Measurements from ENCODE around the gene NUP43.
"Not testable (repeated sequence)": the region's sequence is repeated elsewhere in the genome, so short reads cannot be mapped to it uniquely, and the experiment has no call there.

NUP43 gene

GRCh38 chr6:149683256-149683859, 63.0 kb downstream of the NUP43 start:
- H3K4me3 ChIP-seq (ENCODE audit: control insufficient read depth in 1 of 7, extremely low read depth in 1 of 7, insufficient read depth in 4 of 7, low read depth in 2 of 7, low read length in 6 of 7) = no peak overlapping the region
- ChIA-PET POLR2A (interaction anchor here (0.6 kb wide), 1 partner anchor 98 kb away, joined by 3 read pairs; no protein-coding TSS in a partner anchor), CTCF (no interaction called here)
- no peaks in the 10 kb centered on the region for H3K9me3 ChIP-seq (ENCODE audit: control extremely low read depth in 1 of 5, control insufficient read depth in 4 of 5, insufficient read depth in 2 of 5, low read depth in 1 of 5, low read length in 4 of 5)
- DNase-seq = no peak
- H3K27me3 ChIP-seq (replicated peaks in 2 of 5; ENCODE audit: control insufficient read depth in 4 of 5, insufficient read depth in 5 of 5, low read length in 4 of 5) = no peaks in the 10 kb centered on the region
- peaks cover 18 to 47% (median 26%) of the 10 kb centered on the region in 4 experiments for H3K36me3 ChIP-seq (ENCODE audit: control insufficient read depth in 4 of 4, insufficient read depth in 4 of 4, low read length in 3 of 4)
- no peak overlapping the region for H3K27ac ChIP-seq (ENCODE audit: insufficient read depth in 1 of 2, low read depth in 1 of 2, low read length in 2 of 2, poor library complexity in 1 of 2, severe bottlenecking in 2 of 2)
- H3K4me1 ChIP-seq (ENCODE audit: control extremely low read depth in 1 of 4, control insufficient read depth in 4 of 4, insufficient read depth in 4 of 4, low read length in 3 of 4) = no peaks in the 10 kb centered on the region
- 86% methylated on average over 2 of the region's 4 CpGs for WGBS (ENCODE audit: insufficient coverage)

DNA sequence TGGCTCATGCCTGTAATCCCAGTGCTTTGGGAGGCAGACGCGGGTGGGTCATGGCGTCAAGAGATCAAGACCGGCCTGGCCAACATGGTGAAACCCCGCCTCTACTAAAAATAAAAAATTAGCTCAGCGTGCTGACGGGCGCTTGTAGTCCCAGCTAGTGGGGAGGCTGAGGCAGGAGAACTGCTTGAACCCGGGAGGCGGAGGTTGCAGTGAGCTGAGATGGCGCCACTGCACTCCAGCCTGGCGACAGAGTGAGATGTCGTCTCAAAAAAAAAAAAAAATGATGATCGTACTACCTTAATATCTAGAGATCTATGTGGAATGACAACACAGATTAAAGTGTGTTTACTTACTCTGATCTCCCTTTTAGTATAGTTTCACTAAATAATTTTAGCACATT, 64.5 kb downstream of the NUP43 start:
- POLR2A ChIA-PET; H3K4me1 ChIP-seq (ENCODE audit: control extremely low read depth in 1 of 4, control insufficient read depth in 4 of 4, insufficient read depth in 4 of 4, low read length in 3 of 4); H3K9me3 ChIP-seq (ENCODE audit: control extremely low read depth in 1 of 5, control insufficient read depth in 4 of 5, insufficient read depth in 2 of 5, low read depth in 1 of 5, low read length in 4 of 5); H3K27ac ChIP-seq (ENCODE audit: insufficient read depth in 1 of 2, low read depth in 1 of 2, low read length in 2 of 2, poor library complexity in 1 of 2, severe bottlenecking in 2 of 2); H3K27me3 ChIP-seq (replicated peaks in 2 of 5; ENCODE audit: control insufficient read depth in 4 of 5, insufficient read depth in 5 of 5, low read length in 4 of 5); DNase-seq; H3K4me3 ChIP-seq (ENCODE audit: control insufficient read depth in 1 of 7, extremely low read depth in 1 of 7, insufficient read depth in 4 of 7, low read depth in 2 of 7, low read length in 6 of 7): not testable (repeated sequence)
- H3K36me3 ChIP-seq (ENCODE audit: control insufficient read depth in 4 of 4, insufficient read depth in 4 of 4, low read length in 3 of 4) = peaks cover 21 to 54% (median 29%) of the 10 kb centered on the region in 4 experiments
- WGBS (ENCODE audit: insufficient coverage) = over 99% methylated on average over 12 of the region's 14 CpGs
- CTCF ChIA-PET = interaction anchor here (0.7 to 0.8 kb wide), 2 partner anchors 11 to 85 kb away, joined by 3 read pairs; no protein-coding TSS in a partner anchor

DNA sequence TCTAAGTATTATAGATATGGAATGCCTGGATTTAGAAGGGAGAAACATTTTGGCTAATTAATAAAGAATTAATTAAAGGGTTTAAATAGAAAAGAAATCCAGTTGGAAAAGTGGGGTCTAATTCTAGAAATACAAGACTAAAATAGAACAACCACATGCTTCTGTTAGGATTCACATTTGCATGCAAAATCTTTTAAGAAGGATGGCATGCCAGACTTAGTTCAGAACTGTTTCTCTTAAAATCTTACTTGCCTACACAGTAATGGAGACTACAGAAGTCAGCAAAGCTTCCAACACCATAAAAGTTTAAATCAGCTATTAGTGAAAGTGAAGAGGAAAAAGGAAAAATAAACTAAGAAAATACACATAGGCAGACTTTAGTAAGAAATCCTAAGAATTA, 65.1 kb downstream of the NUP43 start:
- Histone ChIP-seq H3K4me3 (ENCODE audit: control insufficient read depth in 1 of 7, extremely low read depth in 1 of 7, insufficient read depth in 4 of 7, low read depth in 2 of 7, low read length in 6 of 7) (no peak overlapping the region), H3K27ac (ENCODE audit: insufficient read depth in 1 of 2, low read depth in 1 of 2, low read length in 2 of 2, poor library complexity in 1 of 2, severe bottlenecking in 2 of 2) (no peak overlapping the region), H3K27me3 (replicated peaks in 2 of 5; ENCODE audit: control insufficient read depth in 4 of 5, insufficient read depth in 5 of 5, low read length in 4 of 5) (no peaks in the 10 kb centered on the region), H3K9me3 (ENCODE audit: control extremely low read depth in 1 of 5, control insufficient read depth in 4 of 5, insufficient read depth in 2 of 5, low read depth in 1 of 5, low read length in 4 of 5) (no peaks in the 10 kb centered on the region), H3K36me3 (ENCODE audit: control insufficient read depth in 4 of 4, insufficient read depth in 4 of 4, low read length in 3 of 4) (peaks cover 26 to 56% (median 34%) of the 10 kb centered on the region in 4 experiments), H3K4me1 (ENCODE audit: control extremely low read depth in 1 of 4, control insufficient read depth in 4 of 4, insufficient read depth in 4 of 4, low read length in 3 of 4) (no peaks in the 10 kb centered on the region)
- DNase-seq = no peak
- POLR2A ChIA-PET = no interaction called here
- CTCF ChIA-PET = interaction anchor here (0.7 kb wide), 1 partner anchor 84 kb away, joined by 3 read pairs; no protein-coding TSS in a partner anchor

GRCh38 chr6:149680503-149680902, 65.8 kb downstream of the NUP43 start:
- H3K27me3 ChIP-seq (replicated peaks in 2 of 5; ENCODE audit: control insufficient read depth in 4 of 5, insufficient read depth in 5 of 5, low read length in 4 of 5) = no peaks in the 10 kb centered on the region
- H3K4me3 ChIP-seq (ENCODE audit: control insufficient read depth in 1 of 7, extremely low read depth in 1 of 7, insufficient read depth in 4 of 7, low read depth in 2 of 7, low read length in 6 of 7) = no peak overlapping the region
- WGBS (ENCODE audit: insufficient coverage) = no CpG with 5 or more reads among the region's 1 CpG
- no peak for DNase-seq
- H3K36me3 ChIP-seq (ENCODE audit: control insufficient read depth in 4 of 4, insufficient read depth in 4 of 4, low read length in 3 of 4) = peaks cover 29 to 60% (median 37%) of the 10 kb centered on the region in 4 experiments
- H3K9me3 ChIP-seq (ENCODE audit: control extremely low read depth in 1 of 5, control insufficient read depth in 4 of 5, insufficient read depth in 2 of 5, low read depth in 1 of 5, low read length in 4 of 5) = no peaks in the 10 kb centered on the region
- no peaks in the 10 kb centered on the region for H3K4me1 ChIP-seq (ENCODE audit: control extremely low read depth in 1 of 4, control insufficient read depth in 4 of 4, insufficient read depth in 4 of 4, low read length in 3 of 4)
- no peak overlapping the region for H3K27ac ChIP-seq (ENCODE audit: insufficient read depth in 1 of 2, low read depth in 1 of 2, low read length in 2 of 2, poor library complexity in 1 of 2, severe bottlenecking in 2 of 2)
- ChIA-PET CTCF (no interaction called here), POLR2A (no interaction called here)
